ENCODE results near the gene MT1HL1.

Gene MT1HL1

DNA sequence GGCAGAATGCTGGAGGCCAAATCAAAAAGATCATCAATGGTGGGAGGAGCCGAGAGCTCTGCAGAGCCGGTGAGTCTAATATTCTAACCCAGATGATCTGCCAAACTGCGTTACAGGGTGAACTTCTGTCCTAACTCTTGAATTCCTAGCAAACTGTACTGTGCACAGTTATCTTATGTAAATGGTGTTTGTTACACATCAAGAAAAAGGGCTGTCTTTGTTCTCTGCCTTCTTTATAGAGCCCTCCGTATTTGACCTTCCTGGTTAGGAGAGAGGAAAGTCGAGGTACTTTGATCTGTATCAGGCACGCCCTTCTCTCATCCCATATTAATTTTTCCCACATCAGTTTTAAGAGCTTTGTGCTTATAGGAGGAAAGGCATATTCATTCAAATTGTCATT lies 37.6 kb downstream of the MT1HL1 start:
- no peak for DNase-seq

DNA sequence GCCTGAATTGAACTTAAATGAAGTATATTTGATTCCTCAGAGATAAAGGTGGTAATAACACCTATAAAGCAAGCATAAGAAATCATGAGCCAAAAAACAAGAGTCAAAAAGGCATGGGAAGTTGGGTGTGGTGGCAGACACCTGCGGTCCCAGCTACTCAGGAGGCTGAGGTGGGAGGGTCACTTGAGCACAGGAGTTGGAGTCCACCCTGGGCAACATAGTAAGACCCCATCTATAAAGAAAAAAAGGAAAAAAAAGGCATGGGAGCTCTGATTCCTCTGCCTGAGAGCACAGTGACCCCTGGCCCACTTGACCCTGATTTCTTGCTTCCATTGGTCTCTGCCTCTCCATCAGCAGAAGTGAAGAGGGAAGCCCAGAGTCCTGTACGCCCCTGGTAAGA lies 40.3 kb downstream of the MT1HL1 start:
- no peak for DNase-seq

DNA sequence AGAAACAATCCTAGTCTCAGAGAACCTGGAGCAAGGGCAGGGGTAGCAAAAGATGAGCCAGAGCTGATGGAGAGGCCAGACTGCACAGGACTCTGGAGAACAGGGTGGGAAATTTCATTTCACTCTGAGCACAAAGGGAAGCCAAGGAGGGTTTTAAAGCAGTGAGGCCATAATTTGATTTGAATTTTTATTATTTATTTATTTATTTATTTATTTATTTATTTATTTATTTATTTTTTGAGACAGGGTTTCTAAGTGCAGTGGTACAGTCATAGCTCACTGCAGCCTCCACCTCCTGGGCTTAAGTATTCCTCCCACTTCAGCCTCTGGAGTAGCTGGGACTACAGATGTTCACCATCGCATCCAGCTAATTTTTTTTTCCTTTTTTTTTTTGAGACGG lies 45.1 kb downstream of the MT1HL1 start:
- no peak for DNase-seq

DNA sequence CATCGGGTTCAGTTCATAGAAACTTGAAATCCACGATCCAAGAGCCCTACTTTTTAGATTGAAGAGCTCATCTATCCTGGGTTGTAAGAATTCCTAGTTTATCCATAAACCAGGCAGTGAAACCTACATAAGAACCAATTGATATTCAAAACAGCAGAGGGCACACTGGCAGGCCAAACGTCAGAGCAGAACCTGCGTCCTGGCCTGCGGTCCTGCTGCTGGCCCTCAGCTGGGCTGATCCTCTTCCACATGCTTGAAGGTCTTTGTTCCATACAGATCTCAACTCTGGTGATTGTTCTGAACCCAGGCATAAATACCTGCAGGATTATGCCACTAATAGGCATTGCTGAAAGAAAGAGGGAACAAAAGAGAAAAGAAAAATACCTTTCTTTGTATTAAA lies 47.0 kb downstream of the MT1HL1 start:
- no peak for DNase-seq
